Osteoblast (primary cell): ENCODE data around the gene TP53I3. TPM values are rescaled to one million over a fixed set of nuclear protein-coding genes. Genes with fewer than 3 reads are reported as not detected.

Experiments
- DNase-seq: peaks from one replicate; pipeline ENCODE4 v3.0.0; 2011; ENCODE audit warnings: low spot score, mixed read lengths; ENCODE audit not compliant: insufficient read length; ENCODE audit errors: missing footprints
- H2AFZ ChIP-seq: 2 replicates; pipeline ENCODE4 v1.6.0; 2011; ENCODE audit warnings: mild to moderate bottlenecking, low read length
- H3K27ac ChIP-seq: 2 replicates; pipeline ENCODE4 v1.5.1; 2011; ENCODE audit warnings: mild to moderate bottlenecking, low read depth, low read length, moderate library complexity
- H3K27me3 ChIP-seq: 2 replicates; pipeline ENCODE4 v1.6.0; 2012; ENCODE audit warnings: mild to moderate bottlenecking, control low read depth, inconsistent platforms, low read length, moderate library complexity; ENCODE audit not compliant: insufficient read depth
- H3K36me3 ChIP-seq: 2 replicates; pipeline ENCODE4 v1.5.1; 2011; ENCODE audit warnings: mild to moderate bottlenecking, low read length, control low read depth, moderate library complexity; ENCODE audit not compliant: insufficient read depth
- H3K4me1 ChIP-seq: 2 replicates; pipeline ENCODE4 v1.5.1; 2011; ENCODE audit warnings: mild to moderate bottlenecking, low read length, control low read depth, moderate library complexity; ENCODE audit not compliant: insufficient read depth
- H3K4me2 ChIP-seq: 2 replicates; pipeline ENCODE4 v1.6.0; 2011; ENCODE audit warnings: mild to moderate bottlenecking, low read length; ENCODE audit not compliant: insufficient read depth
- H3K4me3 ChIP-seq: fragments of 200-600 bp; sonication (generic); 3 replicates; pipeline ENCODE4 v1.5.1; 2012; ENCODE audit warnings: mild to moderate bottlenecking, low read length, inconsistent platforms; ENCODE audit not compliant: insufficient read depth
- H3K79me2 ChIP-seq: 2 replicates; pipeline ENCODE4 v1.6.0; 2012; ENCODE audit warnings: mild to moderate bottlenecking, low read length, control low read depth, inconsistent platforms; ENCODE audit not compliant: insufficient read depth
- H3K9me3 ChIP-seq: 2 replicates; pipeline ENCODE4 v1.5.1; 2011; ENCODE audit warnings: low read depth, low read length, control low read depth
- H4K20me1 ChIP-seq: 2 replicates; pipeline ENCODE4 v1.6.0; 2012; ENCODE audit warnings: mild to moderate bottlenecking, low read length, control low read depth; ENCODE audit not compliant: insufficient read depth
- total RNA-seq: library from RNA; depleted of rRNA; stranded (reverse); fragments of >200 nt; gene quantifications from 2 replicates; pipeline ENCODE4 v1.2.3, GENCODE V29; 2012
- TF ChIP-seq, protein P1 (sequence below): IDR thresholded peaks from 2 replicates; pipeline ENCODE4 v1.5.1; 2011; ENCODE audit warnings: mild to moderate bottlenecking, low read depth, low read length, moderate library complexity; ENCODE audit errors: extremely low read depth

The TP53I3 gene
- total RNA-seq, 1 donor = 59.4 TPM

DNA sequence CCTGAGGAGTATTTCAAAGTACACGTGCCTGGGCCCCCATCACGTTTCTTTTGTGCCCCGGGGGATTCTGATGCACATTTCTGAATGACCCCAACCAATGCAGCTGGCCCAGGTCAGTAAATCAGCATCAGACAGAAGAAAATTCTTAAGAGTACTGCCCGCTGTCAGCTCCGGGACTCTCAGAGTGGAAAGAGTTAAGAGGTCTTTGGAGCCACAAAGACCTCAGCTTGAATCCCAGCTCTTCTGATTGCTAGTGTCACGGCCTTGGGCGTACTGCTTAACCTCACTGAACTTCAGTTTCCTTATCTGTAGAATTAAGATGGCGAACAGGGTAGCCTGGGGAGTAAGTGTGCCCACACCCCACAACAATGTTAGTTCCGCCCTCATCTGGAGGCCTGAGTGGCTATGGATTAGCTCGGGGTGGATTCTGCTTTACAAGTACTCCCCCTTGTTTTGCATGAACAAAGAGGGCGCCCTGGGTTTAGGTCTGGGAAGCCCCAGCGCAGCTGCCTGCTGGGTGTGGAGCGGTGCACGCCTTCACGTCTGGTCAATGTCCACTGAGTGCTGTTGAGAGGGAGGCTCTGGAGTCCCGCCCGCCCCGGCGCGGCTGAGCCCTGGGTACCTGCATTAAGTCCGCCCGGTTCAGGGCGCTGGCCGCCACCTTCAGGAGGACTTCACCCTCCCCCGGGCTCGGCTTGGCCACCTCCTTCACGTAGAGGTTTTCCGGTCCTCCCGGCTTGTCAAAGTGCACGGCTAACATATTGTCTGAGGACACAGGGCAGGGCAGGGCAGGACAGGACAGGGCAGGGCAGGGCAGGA lies 858 bp downstream of the TP53I3 start:
- Histone ChIP-seq H3K4me1 (peaks cover 10% of the 10 kb centered on the region), H4K20me1 (no peaks in the 10 kb centered on the region), H3K4me2 (peak overlapping the region; percentile 90), H3K79me2 (peaks cover 5% of the 10 kb centered on the region), H3K9me3 (no peaks in the 10 kb centered on the region), H3K4me3 (peak overlapping the region; percentile 88), H3K27me3 (no peaks in the 10 kb centered on the region), H3K36me3 (peaks cover 23% of the 10 kb centered on the region), H3K27ac (peak overlapping the region; percentile 62), H2AFZ (peak overlapping the region; percentile 79)
- TF ChIP-seq, protein P1, sequence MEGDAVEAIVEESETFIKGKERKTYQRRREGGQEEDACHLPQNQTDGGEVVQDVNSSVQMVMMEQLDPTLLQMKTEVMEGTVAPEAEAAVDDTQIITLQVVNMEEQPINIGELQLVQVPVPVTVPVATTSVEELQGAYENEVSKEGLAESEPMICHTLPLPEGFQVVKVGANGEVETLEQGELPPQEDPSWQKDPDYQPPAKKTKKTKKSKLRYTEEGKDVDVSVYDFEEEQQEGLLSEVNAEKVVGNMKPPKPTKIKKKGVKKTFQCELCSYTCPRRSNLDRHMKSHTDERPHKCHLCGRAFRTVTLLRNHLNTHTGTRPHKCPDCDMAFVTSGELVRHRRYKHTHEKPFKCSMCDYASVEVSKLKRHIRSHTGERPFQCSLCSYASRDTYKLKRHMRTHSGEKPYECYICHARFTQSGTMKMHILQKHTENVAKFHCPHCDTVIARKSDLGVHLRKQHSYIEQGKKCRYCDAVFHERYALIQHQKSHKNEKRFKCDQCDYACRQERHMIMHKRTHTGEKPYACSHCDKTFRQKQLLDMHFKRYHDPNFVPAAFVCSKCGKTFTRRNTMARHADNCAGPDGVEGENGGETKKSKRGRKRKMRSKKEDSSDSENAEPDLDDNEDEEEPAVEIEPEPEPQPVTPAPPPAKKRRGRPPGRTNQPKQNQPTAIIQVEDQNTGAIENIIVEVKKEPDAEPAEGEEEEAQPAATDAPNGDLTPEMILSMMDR = no peak
- peak; percentile 87 for DNase-seq

DNA sequence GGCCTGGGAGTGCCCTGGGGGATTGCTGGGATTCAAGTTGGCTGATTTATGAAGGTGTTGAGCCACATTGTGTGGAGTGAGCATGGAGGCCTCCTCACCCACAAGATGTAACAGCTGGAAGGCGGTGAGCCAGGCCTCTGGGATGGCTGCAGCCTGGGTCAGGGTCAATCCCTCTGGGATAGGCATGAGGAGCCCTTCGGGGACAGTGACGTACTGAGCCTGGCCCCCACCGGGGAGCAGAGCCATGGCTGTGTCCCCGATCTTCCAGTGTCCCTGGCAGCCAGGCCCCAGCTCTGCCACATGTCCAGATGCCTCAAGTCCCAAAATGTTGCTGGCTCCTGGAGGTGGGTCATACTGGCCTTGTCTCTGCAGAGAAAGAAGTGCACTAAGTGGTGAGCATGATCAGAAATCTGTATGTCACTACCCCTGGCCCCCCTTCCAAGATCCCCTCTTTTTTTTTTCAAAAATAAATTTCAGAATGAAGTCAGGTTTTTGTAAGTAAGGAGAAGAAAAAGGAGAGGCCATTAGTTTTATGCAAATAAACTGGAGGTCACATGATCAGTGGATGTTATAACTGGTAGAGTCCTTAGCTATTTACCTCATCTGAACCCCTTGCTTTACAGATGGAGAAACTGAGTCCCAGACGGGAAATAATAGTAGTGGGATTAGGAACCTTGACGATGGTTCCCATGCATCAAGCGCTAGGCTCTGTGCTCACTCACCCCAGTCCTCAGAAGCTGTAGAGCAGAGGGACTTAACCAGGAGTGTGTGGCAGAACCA lies 1.7 kb downstream of the TP53I3 start:
- Histone ChIP-seq H4K20me1 (no peaks in the 10 kb centered on the region), H3K27ac (peak overlapping the region; percentile 62), H3K4me3 (peak overlapping the region; percentile 88), H3K4me2 (peak overlapping the region; percentile 90), H3K79me2 (peaks cover 5% of the 10 kb centered on the region), H3K36me3 (peaks cover 23% of the 10 kb centered on the region), H3K9me3 (no peaks in the 10 kb centered on the region), H3K27me3 (no peaks in the 10 kb centered on the region), H2AFZ (peak overlapping the region; percentile 79), H3K4me1 (peaks cover 10% of the 10 kb centered on the region)
- TF ChIP-seq, protein P1 = no peak
- DNase-seq = no peak

DNA sequence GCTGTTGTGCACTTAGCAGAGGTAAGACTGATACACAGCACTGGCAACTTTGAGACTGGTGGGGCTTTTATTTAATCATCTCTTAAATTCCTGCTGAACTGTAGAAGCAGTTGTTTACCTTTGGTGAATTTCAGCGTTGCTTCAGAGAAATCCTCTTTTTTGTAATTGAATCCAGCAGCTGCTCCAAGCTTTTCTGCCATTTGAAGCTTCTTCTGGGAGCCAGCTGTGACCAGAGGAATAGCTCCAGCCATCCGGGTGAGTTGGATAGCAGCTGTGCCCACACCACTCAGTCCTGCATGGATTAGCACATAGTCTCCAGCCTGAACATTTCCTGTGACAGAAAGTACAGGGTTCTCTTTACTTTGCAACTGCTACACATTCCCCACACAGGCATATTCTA lies 3.9 kb downstream of the TP53I3 start:
- Histone ChIP-seq H4K20me1 (no peaks in the 10 kb centered on the region), H2AFZ (no peak overlapping the region), H3K27ac (no peak overlapping the region), H3K9me3 (no peaks in the 10 kb centered on the region), H3K4me3 (no peak overlapping the region), H3K4me2 (no peak overlapping the region), H3K27me3 (no peaks in the 10 kb centered on the region), H3K79me2 (peaks cover 9% of the 10 kb centered on the region), H3K36me3 (peaks cover 23% of the 10 kb centered on the region), H3K4me1 (peaks cover 10% of the 10 kb centered on the region)
- DNase-seq = no peak
- TF ChIP-seq, protein P1 = no peak

DNA sequence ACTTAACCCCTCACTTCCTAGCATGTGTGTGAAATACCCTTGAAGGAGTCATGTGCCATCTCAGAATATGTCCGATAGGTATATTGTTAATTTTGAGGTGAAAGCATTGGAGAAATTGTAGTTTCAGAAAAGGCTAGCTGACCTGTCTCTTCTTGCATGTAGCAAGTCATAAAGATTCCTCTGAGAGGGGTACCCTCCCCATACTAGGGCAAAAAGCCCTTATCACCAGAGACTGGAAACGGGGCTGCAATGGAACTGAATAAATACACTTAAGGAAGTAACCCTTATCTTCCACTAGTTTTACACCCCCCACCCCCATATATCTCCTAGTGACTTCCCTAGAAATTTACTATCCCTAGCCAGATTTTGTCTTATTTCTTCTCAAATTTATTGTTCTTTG lies 6.8 kb downstream of the TP53I3 start:
- Histone ChIP-seq H3K9me3 (no peaks in the 10 kb centered on the region), H4K20me1 (peaks cover 3% of the 10 kb centered on the region), H3K79me2 (peaks cover 28% of the 10 kb centered on the region), H3K27ac (no peak overlapping the region), H3K27me3 (no peaks in the 10 kb centered on the region), H3K4me2 (peak overlapping the region; percentile 74), H2AFZ (peak overlapping the region; percentile 85), H3K36me3 (peaks cover 28% of the 10 kb centered on the region), H3K4me1 (peaks cover 5% of the 10 kb centered on the region), H3K4me3 (peak overlapping the region; percentile 87)
- no peak for DNase-seq
- TF ChIP-seq, protein P1 = no peak
